Heart right ventricle (tissue), 16 donors: ENCODE measurements around the gene CIC. TPM values are rescaled to one million over a fixed set of nuclear protein-coding genes. Genes with fewer than 3 reads are reported as not detected.

Experiments used
- ATAC-seq, 8 donors: fragments of 200-7000 bp; cut with Tn5 transposase; one replicate each; pipeline ENCODE4 v1.9.1; 2020; ENCODE audit warnings: mild to moderate bottlenecking in 8 of 8, moderate library complexity in 8 of 8, moderate number of reproducible peaks in 1 of 8
- DNase-seq, 2 donors: peaks; one replicate each; pipeline ENCODE4 v3.0.0-alpha.2; 2020
- H3K27ac ChIP-seq, 10 donors: fragments of 200-600 bp; sonication (generic) in 2 of 10; one replicate each; pipeline versions ENCODE4 v1.5.0 to v1.8.0; 2020 to 2022; ENCODE audit warnings: mild to moderate bottlenecking in 3 of 10
- H3K27me3 ChIP-seq, 7 donors: fragments of 200-600 bp; one replicate each; pipeline ENCODE4 v1.8.0; 2021 to 2022; ENCODE audit warnings: mild to moderate bottlenecking in 2 of 7
- H3K36me3 ChIP-seq, 9 donors: fragments of 200-600 bp; sonication (generic) in 1 of 9; one replicate each; pipeline versions ENCODE4 v1.5.0 to v1.8.0; 2020 to 2022; ENCODE audit warnings: mild to moderate bottlenecking in 2 of 9
- H3K4me1 ChIP-seq, 9 donors: fragments of 200-600 bp; sonication (generic) in 1 of 9; one replicate each; pipeline versions ENCODE4 v1.5.0 to v1.8.0; 2020 to 2022; ENCODE audit warnings: mild to moderate bottlenecking in 4 of 9
- H3K4me3 ChIP-seq, 10 donors: fragments of 200-600 bp; sonication (generic) in 2 of 10; one replicate each; pipeline versions ENCODE4 v1.5.0 to v1.8.0; 2020 to 2022; ENCODE audit warnings: mild to moderate bottlenecking in 7 of 10, moderate library complexity in 2 of 10
- H3K9me3 ChIP-seq, 11 donors: fragments of 200-600 bp in 10 of 11; sonication (generic) in 2 of 11; one replicate each; pipeline versions ENCODE4 v1.5.0 to v1.8.0; 2013 to 2022; ENCODE audit warnings: mild to moderate bottlenecking in 2 of 11, control low read depth in 1 of 11, moderate library complexity in 1 of 11
- CTCF ChIP-seq, 9 donors: fragments of 200-600 bp; sonication (generic) in 2 of 9; IDR thresholded peaks; one replicate each; pipeline versions ENCODE4 v1.5.0 to v1.8.0; 2021 to 2022; ENCODE audit warnings: antibody characterized with exemption in 9 of 9, mild to moderate bottlenecking in 5 of 9, moderate library complexity in 1 of 9
- WGBS, 2 donors: extraction: QIAGEN DNeasy Blood & Tissue Kit; methylation state at CpG; one replicate each; pipeline ENCODE4 v1.1.7; 2013; ENCODE audit warnings: inconsistent platforms in 1 of 2; 5-methylcytosine and 5-hydroxymethylcytosine counted together
- intact Hi-C, 10 donors: fragments of 100-400 bp; cut with DNase I; formaldehyde crosslinking; loops; one replicate each; pipeline versions ENCODE4 v1.11.1 to v1.14.2; 2022
- polyA plus RNA-seq, 2 donors: library from polyadenylated mRNA; stranded (reverse); fragments of 200-250 nt; gene quantifications; one replicate each; pipeline ENCODE4 v1.2.3, GENCODE V29; 2013
- total RNA-seq, 10 donors: library from RNA; stranded (reverse); fragmentation: NEBNext Ultra II Directional in 3 of 10; extraction: Animal tissue kit (Norgen Biotek cat#: 25700) in 3 of 10; gene quantifications; one replicate each; pipeline versions ENCODE4 v1.2.1 to v1.2.4, GENCODE V29; 2021 to 2023
- donor health status: Arrhythmogenic right ventricular cardiomyopathy.
- donor health status: ischemic (EF 13 %, LVEDD 7.1; RV severe dilation, severe dysfunction).
- donor health status: healthy with polysubstance abuse.
- donor health status: DM: no; HTN: yes; CAD: no.
- donor health status: DM: no; HTN: no; CAD: no.
- donor health status: ischemic (EF 25% LVEDD 6.9; RV normal size, moderate dysfunction).
- donor health status: ischemic (EF 25% LVEDD 5.7; RV mildly dilated, moderate dysfunction).
- donor health status: healthy.
- donor health status: DM: yes; HTN: yes; CAD: no.
- donor health status: Ischemic cardiomyopathy.
- donor health status: ischemic (EF 35%, LVEDD 5.7; RV mildly dilated, moderate dysfunction).
- donor health status: nonischemic (EF 11% LVEDD 7.7; RV severe dilation, severe dysfunction).
- donor health status: DM: yes; HTN: yes; CAD: no.
- donor health status: PGD.
- donor health status: ischemic (EF 29% LVEDD 5.4; RV normal size, mild dysfunction).
- donor health status: nonischemic (EF 23%, LVEDD 6.1; RV moderate dilation, normal function).

CIC gene
- total and polyA plus RNA-seq, 12 donors, result 17.6 to 42.0 (median 32.0) TPM

GRCh38 chr19:42284066-42284501, 15.0 kb downstream of the CIC start:
- H3K4me3 ChIP-seq, result peak overlapping the region in 9 of 10 donors; percentile 27 to 88 (median 63)
- peak overlapping the region; percentile 91 to 99 (median 96) for H3K27ac ChIP-seq
- H3K36me3 ChIP-seq, result peaks cover 0 to 25% (median 22%) of the 10 kb centered on the region in 9 donors
- H3K9me3 ChIP-seq, result no peaks in the 10 kb centered on the region
- TF ChIP-seq CTCF (IDR thresholded peaks at IDR 0.05), result no peak
- peak in 5 of 8 donors; percentile 9 to 40 (median 14) for ATAC-seq
- no peaks in the 10 kb centered on the region for H3K27me3 ChIP-seq
- peaks cover 27 to 67% (median 60%) of the 10 kb centered on the region in 9 donors for H3K4me1 ChIP-seq
- WGBS, 2 donors, result 1% methylated on average over 55 of the region's 76 CpGs; no CpG with 5 or more reads in 1 of the 2 donors
- intact Hi-C loops, result loop anchor here in 2 of 10 donors (5.0 kb wide), 2 partner anchors 37 to 138 kb away; no protein-coding TSS in a partner anchor
- DNase-seq, result peak; percentile 78 to 86

- peak in 1 of 2 donors; percentile 27 for DNase-seq
- no peak for TF ChIP-seq CTCF (IDR thresholded peaks at IDR 0.05)
- H3K36me3 ChIP-seq, result peaks cover 0 to 32% (median 29%) of the 10 kb centered on the region in 9 donors
These were observed 15.7 kb downstream of the CIC start for GRCh38 chr19:42284591-42285341.

GRCh38 chr19:42285541-42285941, 16.5 kb downstream of the CIC start:
- ATAC-seq (no peak), DNase-seq (peak in 1 of 2 donors; percentile 29)
- no peaks in the 10 kb centered on the region for H3K27me3 ChIP-seq
- H3K4me1 ChIP-seq, result peaks cover 26 to 58% (median 52%) of the 10 kb centered on the region in 9 donors
- peaks cover 0 to 40% (median 37%) of the 10 kb centered on the region in 9 donors for H3K36me3 ChIP-seq
- TF ChIP-seq CTCF (IDR thresholded peaks at IDR 0.05), result no peak
- 15 to 21% methylated on average over 5 of the region's 5 CpGs for WGBS, 2 donors
- H3K9me3 ChIP-seq, result no peaks in the 10 kb centered on the region
- peak overlapping the region in 9 of 10 donors; percentile 56 to 99 (median 86) for H3K27ac ChIP-seq
- intact Hi-C loops, result no loop called here
- H3K4me3 ChIP-seq, result peak overlapping the region in 9 of 10 donors; percentile 56 to 88 (median 67)

More at GRCh38 chr19:42284591-42285341, 15.7 kb downstream of the CIC start:
- Histone ChIP-seq H3K27ac (peak overlapping the region; percentile 56 to 99 (median 86)), H3K4me1 (peaks cover 26 to 61% (median 53%) of the 10 kb centered on the region in 9 donors), H3K4me3 (peak overlapping the region; percentile 9 to 88 (median 67)), H3K27me3 (no peaks in the 10 kb centered on the region), H3K9me3 (no peaks in the 10 kb centered on the region)
- intact Hi-C loops, result loop anchor here in 2 of 10 donors (5.0 kb wide), 2 partner anchors 37 to 138 kb away; no protein-coding TSS in a partner anchor
- 2 to 4% methylated on average over 41 of the region's 41 CpGs for WGBS, 2 donors
- ATAC-seq, result no peak

- no peak for DNase-seq
- WGBS, 2 donors, result 14 to 25% methylated on average over 6 of the region's 6 CpGs
- H3K27me3 ChIP-seq, result no peaks in the 10 kb centered on the region
- no peak for ATAC-seq
- intact Hi-C loops, result no loop called here
- no peaks in the 10 kb centered on the region for H3K9me3 ChIP-seq
- peak overlapping the region in 9 of 10 donors; percentile 56 to 99 (median 86) for H3K27ac ChIP-seq
- no peak for TF ChIP-seq CTCF (IDR thresholded peaks at IDR 0.05)
- peaks cover 25 to 54% (median 50%) of the 10 kb centered on the region in 9 donors for H3K4me1 ChIP-seq
- H3K36me3 ChIP-seq, result peaks cover 0 to 44% (median 41%) of the 10 kb centered on the region in 9 donors
- H3K4me3 ChIP-seq, result peak overlapping the region in 8 of 10 donors; percentile 17 to 74 (median 67)
These were observed 16.9 kb downstream of the CIC start for GRCh38 chr19:42285988-42286348.
